ENCODE measurements around the gene ATF4. TPM values are rescaled to one million over a fixed set of nuclear protein-coding genes. Genes with fewer than 3 reads are reported as not detected.
A peak's percentile ranks its signal among the peaks of the same experiment; 100 is the strongest.

ATF4 gene
- polyA plus RNA-seq, 1 donor: 296 TPM

DNA sequence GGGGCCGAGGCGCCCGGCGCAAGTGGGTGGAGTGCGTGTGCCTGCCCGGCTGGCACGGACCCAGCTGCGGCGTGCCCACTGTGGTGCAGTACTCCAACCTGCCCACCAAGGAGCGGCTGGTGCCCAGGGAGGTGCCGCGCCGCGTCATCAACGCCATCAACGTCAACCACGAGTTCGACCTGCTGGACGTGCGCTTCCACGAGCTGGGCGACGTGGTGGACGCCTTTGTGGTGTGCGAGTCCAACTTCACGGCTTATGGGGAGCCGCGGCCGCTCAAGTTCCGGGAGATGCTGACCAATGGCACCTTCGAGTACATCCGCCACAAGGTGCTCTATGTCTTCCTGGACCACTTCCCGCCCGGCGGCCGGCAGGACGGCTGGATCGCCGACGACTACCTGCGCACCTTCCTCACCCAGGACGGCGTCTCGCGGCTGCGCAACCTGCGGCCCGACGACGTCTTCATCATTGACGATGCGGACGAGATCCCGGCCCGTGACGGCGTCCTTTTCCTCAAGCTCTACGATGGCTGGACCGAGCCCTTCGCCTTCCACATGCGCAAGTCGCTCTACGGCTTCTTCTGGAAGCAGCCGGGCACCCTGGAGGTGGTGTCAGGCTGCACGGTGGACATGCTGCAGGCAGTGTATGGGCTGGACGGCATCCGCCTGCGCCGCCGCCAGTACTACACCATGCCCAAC lies 32.4 kb upstream of the ATF4 start:
- WGBS (ENCODE audit: insufficient coverage, low lambda C conversion rate): 90% methylated on average over 2 of the region's 70 CpGs
- Histone ChIP-seq H3K4me3 (ENCODE audit: low read length) (no peak overlapping the region), H3K27ac (ENCODE audit: low read length) (no peak overlapping the region), H3K4me1 (ENCODE audit: control insufficient read depth, insufficient read depth, low read length) (peaks cover 18% of the 10 kb centered on the region), H3K36me3 (ENCODE audit: control insufficient read depth, insufficient read depth, low read length) (peaks cover 37% of the 10 kb centered on the region), H3K9me3 (ENCODE audit: control insufficient read depth, low read depth, low read length) (peaks cover 5% of the 10 kb centered on the region), H3K27me3 (ENCODE audit: control insufficient read depth, insufficient read depth, low read length) (no peaks in the 10 kb centered on the region)
- DNase-seq: no peak

DNA sequence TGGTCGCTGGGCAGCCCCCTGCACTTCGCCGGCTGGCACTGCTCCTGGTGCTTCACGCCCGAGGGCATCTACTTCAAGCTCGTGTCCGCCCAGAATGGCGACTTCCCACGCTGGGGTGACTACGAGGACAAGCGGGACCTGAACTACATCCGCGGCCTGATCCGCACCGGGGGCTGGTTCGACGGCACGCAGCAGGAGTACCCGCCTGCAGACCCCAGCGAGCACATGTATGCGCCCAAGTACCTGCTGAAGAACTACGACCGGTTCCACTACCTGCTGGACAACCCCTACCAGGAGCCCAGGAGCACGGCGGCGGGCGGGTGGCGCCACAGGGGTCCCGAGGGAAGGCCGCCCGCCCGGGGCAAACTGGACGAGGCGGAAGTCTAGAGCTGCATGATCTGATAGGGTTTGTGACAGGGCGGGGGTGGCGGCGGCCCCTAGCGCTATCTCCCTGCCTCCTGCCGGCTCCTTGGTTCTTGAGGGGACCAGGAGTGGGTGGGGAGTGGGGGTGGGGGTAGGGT lies 31.7 kb upstream of the ATF4 start:
- no peak overlapping the region for H3K4me3 ChIP-seq (ENCODE audit: low read length)
- peak overlapping the region; percentile 86 for H3K27ac ChIP-seq (ENCODE audit: low read length)
- no peak for DNase-seq
- H3K9me3 ChIP-seq (ENCODE audit: control insufficient read depth, low read depth, low read length): peaks cover 5% of the 10 kb centered on the region
- H3K4me1 ChIP-seq (ENCODE audit: control insufficient read depth, insufficient read depth, low read length): peaks cover 18% of the 10 kb centered on the region
- no peaks in the 10 kb centered on the region for H3K27me3 ChIP-seq (ENCODE audit: control insufficient read depth, insufficient read depth, low read length)
- H3K36me3 ChIP-seq (ENCODE audit: control insufficient read depth, insufficient read depth, low read length): peaks cover 37% of the 10 kb centered on the region
- WGBS (ENCODE audit: insufficient coverage, low lambda C conversion rate): no CpG with 5 or more reads among the region's 39 CpGs

DNA sequence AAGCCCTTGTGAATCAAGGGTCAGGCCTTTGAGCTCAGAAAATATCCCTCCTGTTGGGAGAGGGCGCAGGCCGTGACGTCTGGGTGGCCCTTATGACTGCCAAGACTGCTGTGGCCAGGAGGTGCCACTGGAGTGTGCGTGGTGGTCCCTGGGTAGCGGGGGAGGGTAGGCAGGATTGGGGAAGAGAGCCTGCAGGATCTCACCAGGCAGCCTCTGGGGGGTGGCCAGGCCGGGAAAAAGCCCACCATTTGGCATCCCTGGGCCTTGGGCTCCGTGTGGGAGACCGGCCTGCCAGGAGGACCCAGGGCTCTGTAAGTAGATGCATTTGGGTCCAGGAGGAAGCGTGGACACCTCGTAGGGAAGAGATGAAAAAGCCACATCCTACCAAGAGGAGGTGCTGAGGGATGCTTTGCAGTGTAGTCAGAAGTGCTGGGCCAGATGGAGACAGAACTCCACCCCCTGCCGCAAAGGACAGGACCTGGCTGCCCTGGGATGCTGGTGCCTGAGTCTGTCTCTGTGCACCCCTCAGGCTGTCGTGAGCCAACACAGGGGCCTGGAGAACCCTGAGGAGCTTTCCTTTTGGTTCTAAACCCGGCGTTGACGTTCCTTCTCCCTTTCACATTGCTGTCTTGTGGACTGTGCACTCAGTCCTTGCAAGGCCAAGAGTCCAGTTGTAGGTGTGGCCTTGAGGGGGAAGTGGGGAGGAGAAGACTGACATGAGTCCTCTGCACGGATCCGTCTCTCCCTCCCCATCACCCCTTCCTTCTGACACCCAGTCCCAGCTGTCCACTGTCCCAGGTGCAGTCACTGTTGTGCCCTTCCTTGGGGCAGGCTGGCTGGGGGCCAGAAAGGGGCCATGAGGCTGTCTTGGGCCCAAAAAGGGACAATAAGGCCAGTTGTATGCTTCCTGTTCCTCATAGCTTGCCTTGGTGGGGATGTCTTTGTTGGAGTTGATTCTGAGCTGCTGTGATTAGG lies 31.0 kb upstream of the ATF4 start:
- no peak overlapping the region for H3K4me3 ChIP-seq (ENCODE audit: low read length)
- DNase-seq: peak; percentile 73 to 85
- peak overlapping the region; percentile 86 for H3K27ac ChIP-seq (ENCODE audit: low read length)
- H3K36me3 ChIP-seq (ENCODE audit: control insufficient read depth, insufficient read depth, low read length): peaks cover 37% of the 10 kb centered on the region
- no peaks in the 10 kb centered on the region for H3K27me3 ChIP-seq (ENCODE audit: control insufficient read depth, insufficient read depth, low read length)
- no CpG with 5 or more reads among the region's 17 CpGs for WGBS (ENCODE audit: insufficient coverage, low lambda C conversion rate)
- peaks cover 5% of the 10 kb centered on the region for H3K9me3 ChIP-seq (ENCODE audit: control insufficient read depth, low read depth, low read length)
- H3K4me1 ChIP-seq (ENCODE audit: control insufficient read depth, insufficient read depth, low read length): peaks cover 18% of the 10 kb centered on the region

DNA sequence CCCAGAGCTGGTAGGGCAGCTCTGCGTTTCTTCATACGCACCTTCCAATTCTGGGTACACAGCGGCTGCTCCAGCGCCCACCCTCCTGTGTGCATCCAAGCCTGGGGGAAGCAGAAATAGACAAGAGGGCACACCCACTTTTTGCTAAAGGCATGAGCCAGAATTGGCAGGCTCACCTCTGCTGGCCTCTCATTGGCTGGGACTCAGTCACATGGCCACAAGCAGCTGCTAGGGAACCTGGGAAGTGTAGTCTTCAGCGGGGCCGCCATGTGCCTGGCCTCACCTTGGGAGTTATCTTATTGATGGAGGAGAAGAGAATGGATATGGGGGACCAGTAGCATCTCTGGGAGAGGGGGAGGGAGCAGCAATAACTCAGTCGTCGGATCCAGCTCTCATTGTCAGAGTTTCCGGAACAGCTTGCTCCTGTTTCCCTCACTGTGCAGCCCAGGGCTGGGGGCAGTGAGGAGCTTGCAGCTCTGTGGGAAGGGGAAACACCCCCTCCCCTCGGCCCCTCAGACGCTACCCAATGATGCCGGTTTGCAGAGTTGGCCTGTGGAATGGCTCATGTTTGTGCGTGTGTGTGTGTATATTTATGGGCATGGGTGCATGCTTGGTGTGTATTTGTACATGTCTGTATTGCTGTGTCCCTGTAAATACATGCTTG lies 30.1 kb upstream of the ATF4 start:
- DNase-seq: peak in 1 of 2 donors; percentile 58
- Histone ChIP-seq H3K4me1 (ENCODE audit: control insufficient read depth, insufficient read depth, low read length) (peaks cover 18% of the 10 kb centered on the region), H3K36me3 (ENCODE audit: control insufficient read depth, insufficient read depth, low read length) (peaks cover 37% of the 10 kb centered on the region), H3K4me3 (ENCODE audit: low read length) (no peak overlapping the region), H3K9me3 (ENCODE audit: control insufficient read depth, low read depth, low read length) (peaks cover 5% of the 10 kb centered on the region), H3K27ac (ENCODE audit: low read length) (peak overlapping the region; percentile 86), H3K27me3 (ENCODE audit: control insufficient read depth, insufficient read depth, low read length) (no peaks in the 10 kb centered on the region)
- no CpG with 5 or more reads among the region's 13 CpGs for WGBS (ENCODE audit: insufficient coverage, low lambda C conversion rate)

DNA sequence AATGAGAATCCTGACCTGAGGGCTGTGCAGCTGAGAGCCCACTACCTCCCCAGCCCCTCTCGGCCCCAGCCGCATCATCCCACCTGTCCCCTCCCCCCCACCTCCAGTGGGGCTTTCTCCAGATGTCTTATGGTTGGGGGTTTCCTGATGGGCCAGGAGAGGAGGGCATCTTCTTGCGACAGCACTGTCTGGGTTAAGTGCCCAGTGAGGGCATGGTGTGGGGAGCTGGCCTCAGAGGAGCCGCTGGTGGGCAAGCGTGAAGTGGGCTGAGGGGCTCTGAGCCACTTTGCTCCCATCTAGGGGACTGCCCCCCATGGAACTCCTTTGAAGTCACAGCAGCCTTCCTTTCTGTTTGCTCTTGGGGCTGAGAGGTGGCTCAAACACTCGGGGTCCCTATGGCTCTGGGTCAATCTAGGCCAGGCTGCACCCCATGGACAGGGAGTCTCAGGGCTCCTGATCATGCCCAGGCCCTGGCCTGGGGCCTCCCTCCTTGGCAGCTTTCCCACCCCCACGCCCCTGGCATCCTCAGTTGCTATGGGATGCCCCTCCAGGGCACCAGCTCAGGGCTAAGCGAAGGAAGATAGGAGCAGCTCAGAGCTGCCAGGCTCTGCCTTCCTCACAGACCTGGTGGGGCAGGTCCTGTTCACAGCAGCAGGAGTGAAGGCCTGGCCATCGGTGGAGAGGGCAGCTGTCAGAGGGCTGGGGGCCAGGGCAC lies 29.2 kb upstream of the ATF4 start:
- WGBS (ENCODE audit: insufficient coverage, low lambda C conversion rate): no CpG with 5 or more reads among the region's 9 CpGs
- no peak overlapping the region for H3K4me3 ChIP-seq (ENCODE audit: low read length)
- H3K27me3 ChIP-seq (ENCODE audit: control insufficient read depth, insufficient read depth, low read length): no peaks in the 10 kb centered on the region
- H3K9me3 ChIP-seq (ENCODE audit: control insufficient read depth, low read depth, low read length): peaks cover 5% of the 10 kb centered on the region
- peaks cover 37% of the 10 kb centered on the region for H3K36me3 ChIP-seq (ENCODE audit: control insufficient read depth, insufficient read depth, low read length)
- no peak for DNase-seq
- H3K27ac ChIP-seq (ENCODE audit: low read length): no peak overlapping the region
- H3K4me1 ChIP-seq (ENCODE audit: control insufficient read depth, insufficient read depth, low read length): peaks cover 18% of the 10 kb centered on the region

DNA sequence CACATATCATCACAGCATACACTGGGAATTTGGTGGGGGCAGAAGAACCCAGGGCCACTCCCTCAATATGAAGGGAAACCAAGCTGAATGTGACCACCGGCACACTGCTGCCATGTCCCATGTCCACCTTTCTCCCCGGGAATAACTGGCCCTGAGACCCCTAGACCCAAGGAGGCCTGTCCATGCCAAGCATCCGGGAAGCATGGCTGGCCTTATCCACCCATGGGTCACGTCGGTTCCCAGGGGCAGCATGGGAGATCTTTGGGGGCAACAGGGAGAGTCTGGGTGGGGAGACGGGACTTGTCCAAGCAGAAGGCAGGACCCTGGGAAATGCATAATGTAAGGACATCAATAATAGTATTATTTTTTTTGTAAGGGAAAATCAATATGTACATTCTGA lies 28.7 kb upstream of the ATF4 start:
- H3K4me3 ChIP-seq (ENCODE audit: low read length): no peak overlapping the region
- H3K27me3 ChIP-seq (ENCODE audit: control insufficient read depth, insufficient read depth, low read length): no peaks in the 10 kb centered on the region
- peaks cover 5% of the 10 kb centered on the region for H3K9me3 ChIP-seq (ENCODE audit: control insufficient read depth, low read depth, low read length)
- H3K4me1 ChIP-seq (ENCODE audit: control insufficient read depth, insufficient read depth, low read length): peaks cover 20% of the 10 kb centered on the region
- peaks cover 37% of the 10 kb centered on the region for H3K36me3 ChIP-seq (ENCODE audit: control insufficient read depth, insufficient read depth, low read length)
- 100% methylated on average over 1 of the region's 6 CpGs for WGBS (ENCODE audit: insufficient coverage, low lambda C conversion rate)
- H3K27ac ChIP-seq (ENCODE audit: low read length): no peak overlapping the region
- no peak for DNase-seq

DNA sequence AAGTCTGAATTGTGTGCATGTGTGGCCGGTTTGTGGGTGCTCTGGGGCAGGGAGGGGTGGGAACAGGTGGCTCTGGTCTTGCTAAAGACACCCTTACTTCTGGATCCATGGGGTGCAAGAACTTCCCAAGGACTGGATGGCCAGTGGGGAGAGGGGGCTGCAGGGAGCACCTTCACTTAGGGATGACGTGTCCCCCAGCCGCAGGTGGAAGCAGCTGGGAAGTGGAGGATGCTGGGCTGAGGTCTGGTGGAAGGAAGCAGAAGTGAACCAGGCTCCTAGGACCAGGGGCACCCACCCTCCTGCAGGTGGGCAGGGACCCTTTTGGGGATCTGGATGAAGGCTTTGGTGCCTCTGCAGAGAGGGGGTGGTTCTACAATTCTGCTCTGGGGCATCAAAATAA lies 28.2 kb upstream of the ATF4 start:
- no peak for DNase-seq
- no CpG with 5 or more reads among the region's 3 CpGs for WGBS (ENCODE audit: insufficient coverage, low lambda C conversion rate)

DNA sequence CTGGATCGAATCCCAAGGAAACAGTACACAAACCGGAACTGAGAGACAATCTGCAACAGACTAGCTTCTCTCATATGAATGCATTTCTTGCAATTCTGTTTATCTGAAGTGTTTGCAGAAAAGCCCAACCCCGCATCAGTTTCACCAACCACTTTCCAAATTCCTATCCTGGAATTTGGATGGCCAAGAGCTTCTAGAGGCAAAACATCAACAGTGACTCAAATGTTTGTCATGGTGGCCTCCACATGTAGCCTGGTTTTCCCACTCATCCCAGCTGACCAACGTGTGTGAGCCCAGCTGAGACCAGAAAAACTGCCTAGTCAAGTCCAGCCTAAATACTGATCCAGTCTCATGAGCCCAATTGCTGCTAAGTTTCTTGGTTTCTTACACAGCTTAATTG lies 26.6 kb upstream of the ATF4 start:
- Histone ChIP-seq H3K27ac (ENCODE audit: low read length) (no peak overlapping the region), H3K36me3 (ENCODE audit: control insufficient read depth, insufficient read depth, low read length) (peaks cover 24% of the 10 kb centered on the region), H3K9me3 (ENCODE audit: control insufficient read depth, low read depth, low read length) (no peaks in the 10 kb centered on the region), H3K4me3 (ENCODE audit: low read length) (no peak overlapping the region), H3K27me3 (ENCODE audit: control insufficient read depth, insufficient read depth, low read length) (no peaks in the 10 kb centered on the region), H3K4me1 (ENCODE audit: control insufficient read depth, insufficient read depth, low read length) (peaks cover 19% of the 10 kb centered on the region)
- no CpG with 5 or more reads among the region's 4 CpGs for WGBS (ENCODE audit: insufficient coverage, low lambda C conversion rate)
- DNase-seq: no peak

More for the DNA sequence above, 28.2 kb upstream of the ATF4 start:
- Histone ChIP-seq H3K36me3 (ENCODE audit: control insufficient read depth, insufficient read depth, low read length) (peaks cover 37% of the 10 kb centered on the region), H3K27me3 (ENCODE audit: control insufficient read depth, insufficient read depth, low read length) (no peaks in the 10 kb centered on the region), H3K4me3 (ENCODE audit: low read length) (no peak overlapping the region), H3K4me1 (ENCODE audit: control insufficient read depth, insufficient read depth, low read length) (peaks cover 20% of the 10 kb centered on the region), H3K9me3 (ENCODE audit: control insufficient read depth, low read depth, low read length) (peaks cover 5% of the 10 kb centered on the region), H3K27ac (ENCODE audit: low read length) (no peak overlapping the region)

DNA sequence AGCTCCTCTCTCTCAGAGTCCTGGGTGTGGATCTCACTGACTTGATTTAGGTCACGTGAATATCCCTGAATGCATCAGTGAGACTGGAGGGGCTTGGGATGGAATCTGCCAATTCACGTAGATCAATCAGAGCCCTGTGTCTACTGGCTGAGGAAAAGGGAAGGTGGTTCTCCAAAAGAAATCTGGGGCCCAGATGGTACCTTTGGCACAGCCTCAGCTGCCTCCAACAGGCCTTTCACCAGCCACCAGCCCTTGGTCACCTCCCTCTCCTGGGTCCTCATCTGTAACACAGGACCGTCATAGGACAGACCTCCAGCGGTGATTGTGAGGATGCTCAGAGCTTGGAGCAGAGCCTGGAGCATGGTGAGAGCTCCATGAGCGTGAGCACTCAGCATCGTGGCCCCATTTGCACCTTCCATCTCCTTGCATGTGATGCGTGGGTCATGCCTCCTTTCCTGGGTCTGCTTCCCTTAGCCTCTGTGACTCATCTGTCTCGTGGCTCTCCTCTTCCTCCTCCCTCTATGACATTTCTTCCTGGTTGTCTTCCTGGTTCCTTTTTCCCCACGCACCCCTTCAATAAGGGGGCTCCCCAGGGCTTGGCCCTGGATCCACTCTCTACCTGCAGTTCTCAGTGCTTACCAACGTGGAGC lies 25.8 kb upstream of the ATF4 start:
- Histone ChIP-seq H3K36me3 (ENCODE audit: control insufficient read depth, insufficient read depth, low read length) (peaks cover 15% of the 10 kb centered on the region), H3K27ac (ENCODE audit: low read length) (no peak overlapping the region), H3K27me3 (ENCODE audit: control insufficient read depth, insufficient read depth, low read length) (no peaks in the 10 kb centered on the region), H3K4me3 (ENCODE audit: low read length) (no peak overlapping the region), H3K4me1 (ENCODE audit: control insufficient read depth, insufficient read depth, low read length) (peaks cover 11% of the 10 kb centered on the region), H3K9me3 (ENCODE audit: control insufficient read depth, low read depth, low read length) (no peaks in the 10 kb centered on the region)
- no peak for DNase-seq
- no CpG with 5 or more reads among the region's 10 CpGs for WGBS (ENCODE audit: insufficient coverage, low lambda C conversion rate)
